HL-60/S4 treated with phorbol 12-myristate 13-acetate at 8.2 ng/mL for 4 days and 3 days (cell line): ENCODE results near the gene GRAMD2A.
"Not testable (repeated sequence)": the region's sequence is repeated elsewhere in the genome, so short reads cannot be mapped to it uniquely, and the experiment has no call there.

ENCODE experiments used
- in situ Hi-C: fragments of 300-500 bp; cut with MboI; formaldehyde crosslinking; loops from 2 replicates; pipeline ENCODE4 v1.15.0; 2022; ENCODE audit warnings: low sequenced_read_pairs

The GRAMD2A gene

DNA sequence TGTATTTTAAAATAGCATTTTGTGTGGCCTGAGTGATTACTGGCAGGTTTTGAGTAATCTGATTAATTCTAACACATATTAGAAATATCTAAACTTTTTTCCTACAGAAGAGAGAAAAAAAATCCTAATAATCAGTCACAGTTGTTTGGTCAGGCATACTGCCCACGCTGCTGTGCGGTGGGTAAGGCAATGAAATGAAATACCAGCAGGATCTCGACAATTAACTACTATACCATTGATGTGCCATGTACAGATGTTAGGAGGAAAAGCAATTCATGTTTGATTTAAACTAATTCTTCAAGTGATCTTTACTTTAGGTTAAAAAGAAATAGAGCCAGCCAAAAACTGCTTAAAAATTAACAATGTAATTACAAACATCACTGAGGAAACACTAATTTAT lies 5.2 kb downstream of the GRAMD2A start:
- in situ Hi-C loops: no loop called here

DNA sequence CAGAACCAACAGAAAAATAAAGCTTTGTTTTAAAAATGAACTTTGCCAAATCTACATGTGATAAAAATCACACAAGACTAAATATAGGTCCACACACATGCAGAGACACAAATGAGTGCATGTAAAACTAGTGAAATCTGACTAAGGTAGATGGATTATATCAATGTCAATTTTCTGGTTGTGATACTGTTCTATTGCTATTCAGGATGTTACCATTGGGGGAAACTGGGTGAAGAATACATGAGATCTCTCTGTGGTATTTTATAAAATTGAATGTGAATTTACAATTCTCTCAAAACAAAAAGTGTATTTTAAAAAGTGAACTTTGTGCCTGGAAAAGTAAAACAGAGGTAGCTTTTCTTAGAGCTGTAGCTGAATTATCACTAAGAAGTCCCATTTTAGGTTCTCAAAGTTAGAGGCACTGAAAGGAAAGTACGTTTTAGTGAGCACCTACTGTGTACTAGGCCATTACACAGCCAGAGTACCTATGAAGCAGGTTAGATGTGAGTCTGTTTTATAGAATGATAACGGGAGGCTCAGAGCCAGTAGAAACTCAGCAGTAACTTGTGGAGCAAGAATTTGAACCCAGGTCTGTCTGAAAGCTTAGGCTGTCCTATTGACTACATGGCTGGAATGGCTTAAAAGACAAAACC lies 8.2 kb downstream of the GRAMD2A start:
- in situ Hi-C loops: no loop called here

- in situ Hi-C loops: no loop called here
Observed at GRCh38 chr15:72184165-72184811, 13.3 kb downstream of the GRAMD2A start.

DNA sequence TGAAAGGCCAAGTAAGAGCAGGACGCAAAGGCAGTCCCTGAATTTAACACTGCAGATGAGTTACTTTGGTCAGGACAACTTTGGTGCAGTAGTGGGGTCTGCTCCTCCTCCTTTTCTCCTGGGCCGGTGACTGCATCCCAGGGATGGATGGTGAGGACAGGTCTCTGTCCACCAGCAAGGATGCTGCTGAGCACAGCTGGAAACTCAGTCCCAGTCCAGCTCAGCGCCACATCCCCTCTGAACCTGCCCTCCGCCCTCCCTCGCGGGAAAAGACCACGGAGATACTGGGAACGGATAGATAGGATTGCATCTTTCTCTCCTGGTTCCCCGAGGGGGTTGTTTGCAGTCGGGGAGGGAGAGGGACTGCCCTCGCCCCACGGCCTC lies 13.8 kb downstream of the GRAMD2A start:
- in situ Hi-C loops: no loop called here

GRCh38 chr15:72182673-72183072 lies 14.9 kb downstream of the GRAMD2A start:
- in situ Hi-C loops: no loop called here

DNA sequence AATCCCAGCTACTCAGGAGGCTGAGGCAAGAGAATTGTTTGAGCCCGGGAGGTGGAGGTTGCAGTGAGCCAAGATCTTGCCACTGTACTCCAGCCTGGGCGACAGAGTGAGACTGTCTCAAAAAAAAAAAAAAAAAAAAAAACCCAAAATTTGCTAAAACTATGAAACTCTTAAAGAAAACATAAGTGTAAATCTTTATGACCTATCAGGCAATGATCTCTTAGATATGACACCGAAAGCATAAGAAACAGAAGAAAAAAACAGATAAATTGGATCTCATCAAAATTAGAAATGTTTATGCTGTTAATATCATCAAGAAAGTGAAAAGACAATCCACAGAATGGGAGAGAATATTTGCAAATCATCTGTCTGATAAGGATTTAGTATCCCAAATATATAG lies 15.3 kb downstream of the GRAMD2A start:
- in situ Hi-C loops: no loop called here

GRCh38 chr15:72180761-72181324 lies 16.7 kb downstream of the GRAMD2A start:
- in situ Hi-C loops: no loop called here

GRCh38 chr15:72179950-72180581 lies 17.5 kb downstream of the GRAMD2A start:
- in situ Hi-C loops: no loop called here

DNA sequence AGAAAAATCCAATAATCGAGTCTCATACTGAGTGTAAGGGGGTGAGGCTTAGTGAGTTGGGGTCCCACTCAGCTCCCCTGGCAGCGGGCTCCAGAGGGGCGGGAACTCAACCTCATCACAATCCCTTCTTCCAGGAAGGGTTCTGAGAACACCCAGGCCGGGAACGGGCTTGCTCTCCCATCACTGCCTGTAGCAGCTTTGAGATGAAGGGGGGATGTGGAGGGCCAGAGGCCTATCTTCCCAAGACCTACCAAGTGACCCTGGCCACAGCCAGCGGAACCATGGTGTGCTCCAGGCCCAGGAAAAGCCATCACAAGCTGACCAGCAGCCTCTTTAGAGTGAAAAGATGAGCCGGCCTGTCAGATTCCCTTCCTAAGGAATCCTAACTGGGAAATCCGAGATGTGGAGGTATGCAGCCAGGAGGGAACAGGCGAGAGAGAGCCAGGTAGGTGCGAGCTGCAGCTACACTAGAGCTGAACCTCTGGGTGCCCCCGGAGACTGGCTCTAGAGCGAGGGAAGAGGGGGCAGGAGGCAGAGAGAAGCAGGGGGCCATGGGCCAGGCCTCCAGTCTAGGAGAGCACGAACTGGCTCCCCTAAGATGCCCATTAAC lies 18.5 kb downstream of the GRAMD2A start:
- in situ Hi-C loops: no loop called here

DNA sequence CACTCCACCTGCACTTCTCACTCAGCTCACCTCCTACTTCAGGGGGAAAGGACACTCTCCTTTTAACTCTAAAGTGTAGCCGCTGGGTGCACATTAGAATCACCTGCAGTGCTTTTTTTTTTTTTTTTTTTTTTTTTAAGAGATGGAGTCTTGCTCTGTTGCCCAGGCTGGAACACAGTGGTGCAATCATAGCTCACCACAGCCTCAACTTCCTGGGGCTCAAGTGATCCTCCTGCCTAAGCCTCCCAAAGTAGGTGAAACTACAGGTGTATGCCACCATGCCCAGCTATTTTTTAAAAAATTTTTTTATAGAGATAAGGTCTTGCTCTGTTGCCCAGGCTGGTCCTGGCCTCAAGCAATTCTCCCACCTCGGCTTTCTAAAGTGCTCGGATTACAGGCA lies 20.8 kb downstream of the GRAMD2A start:
- in situ Hi-C loops: no loop called here

- in situ Hi-C loops: no loop called here
Observed at GRCh38 chr15:72176159-72176558, 21.4 kb downstream of the GRAMD2A start.

DNA sequence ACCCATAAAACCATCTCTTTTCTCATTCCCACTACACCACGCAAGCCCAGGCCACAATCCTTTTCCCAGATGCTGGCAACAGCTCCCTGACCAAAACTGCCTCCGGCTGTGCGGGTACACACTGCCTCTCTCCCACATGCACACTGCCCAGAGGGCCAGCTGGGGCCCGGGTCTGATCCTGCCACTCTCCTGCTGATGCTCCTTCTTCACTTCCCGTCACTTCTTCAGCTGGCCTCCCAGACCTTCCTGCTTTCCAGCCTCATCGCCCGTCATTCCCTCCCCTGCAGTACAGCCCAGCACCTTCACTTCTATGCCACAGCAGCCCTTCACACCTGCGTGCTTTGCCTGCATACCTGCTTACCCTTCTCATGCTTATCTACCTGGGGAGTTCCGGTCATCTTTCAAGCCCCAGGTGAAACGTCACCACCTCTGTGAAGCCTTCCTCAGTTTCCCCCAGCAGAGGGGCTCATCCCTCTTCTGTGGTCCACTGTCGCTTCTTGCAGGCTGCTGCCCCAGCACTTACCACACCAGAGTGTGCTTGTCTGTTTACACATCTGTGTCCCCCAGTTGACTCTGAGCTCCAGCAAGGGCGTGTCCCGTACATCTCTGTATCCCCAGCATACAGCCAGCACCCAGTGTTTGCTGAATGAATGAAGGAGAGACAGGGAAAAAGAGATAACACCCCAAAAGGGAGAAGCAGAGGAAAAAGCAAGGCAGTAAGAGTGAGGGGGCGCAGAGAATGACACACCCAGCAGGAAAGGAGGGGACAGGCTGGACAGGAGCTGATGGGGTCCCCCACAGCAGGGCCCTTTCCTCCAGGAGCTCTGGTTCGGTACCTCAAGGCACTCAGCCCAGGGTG lies 22.2 kb downstream of the GRAMD2A start:
- in situ Hi-C loops: no loop called here

GRCh38 chr15:72174551-72175165 lies 22.9 kb downstream of the GRAMD2A start:
- in situ Hi-C loops: no loop called here

DNA sequence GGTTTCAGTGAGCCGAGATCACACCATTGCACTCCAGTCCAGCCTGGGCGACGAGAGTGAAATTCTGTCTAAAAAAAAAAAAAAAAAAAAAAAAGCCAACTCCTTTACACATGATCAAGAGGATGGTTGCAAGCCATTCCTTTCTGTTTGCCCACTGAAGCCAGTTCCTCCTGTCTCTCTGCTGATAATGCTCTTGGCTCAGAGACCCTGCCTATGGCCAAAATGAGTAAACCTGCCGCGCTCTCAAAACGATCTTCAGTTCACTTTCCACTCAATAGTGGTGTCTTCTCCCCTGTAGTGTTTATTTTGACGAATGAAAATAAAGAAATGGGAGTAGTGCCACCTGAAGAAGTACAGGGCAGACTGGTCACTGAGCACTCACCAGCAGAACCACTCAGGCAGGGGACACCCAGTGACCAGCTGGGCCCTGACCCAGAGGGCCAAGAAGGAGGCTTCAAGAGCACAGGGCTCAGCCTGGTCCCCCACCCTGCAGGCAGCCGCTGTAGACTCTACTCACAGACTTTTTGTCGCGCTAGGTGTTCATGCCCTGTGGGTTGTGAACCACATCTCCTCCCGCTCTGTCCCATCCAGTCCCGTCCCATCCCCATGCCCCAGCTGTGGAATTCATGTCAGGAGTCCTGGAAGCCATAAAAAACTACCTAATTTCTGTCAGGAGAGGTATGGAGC lies 23.6 kb downstream of the GRAMD2A start:
- in situ Hi-C loops: no loop called here

GRCh38 chr15:72173401-72173800 lies 24.2 kb downstream of the GRAMD2A start:
- in situ Hi-C loops: no loop called here

DNA sequence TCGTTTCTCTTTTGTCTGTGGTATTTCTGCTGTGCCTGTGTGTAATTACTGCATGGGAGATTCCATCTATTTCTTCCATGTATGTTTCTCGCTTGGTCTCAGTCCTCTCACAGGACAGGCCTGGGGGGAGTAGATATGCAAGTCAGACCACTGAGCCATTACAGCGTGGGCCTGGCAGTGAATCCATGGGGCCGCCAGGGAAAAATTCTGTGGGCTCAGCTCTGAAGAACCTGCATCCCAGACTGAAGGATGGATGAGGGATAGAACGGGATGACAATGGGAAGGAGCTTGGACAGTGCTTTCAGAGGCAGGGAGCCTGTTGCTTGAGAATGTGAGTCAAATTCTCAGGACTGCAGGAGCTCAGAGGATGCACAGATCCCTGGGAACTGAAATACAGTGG lies 24.8 kb downstream of the GRAMD2A start:
- in situ Hi-C loops: no loop called here

- in situ Hi-C loops: not testable (repeated sequence)
Observed at GRCh38 chr15:72171978-72172377, 25.6 kb downstream of the GRAMD2A start.

GRCh38 chr15:72170691-72171090 lies 26.9 kb downstream of the GRAMD2A start:
- in situ Hi-C loops: no loop called here

- in situ Hi-C loops: no loop called here
Observed at GRCh38 chr15:72169921-72170611, 27.5 kb downstream of the GRAMD2A start.
